ENCODE data around the gene FGF14.
"Not testable (repeated sequence)": the region's sequence is repeated elsewhere in the genome, so short reads cannot be mapped to it uniquely, and the experiment has no call there.

FGF14 gene

DNA sequence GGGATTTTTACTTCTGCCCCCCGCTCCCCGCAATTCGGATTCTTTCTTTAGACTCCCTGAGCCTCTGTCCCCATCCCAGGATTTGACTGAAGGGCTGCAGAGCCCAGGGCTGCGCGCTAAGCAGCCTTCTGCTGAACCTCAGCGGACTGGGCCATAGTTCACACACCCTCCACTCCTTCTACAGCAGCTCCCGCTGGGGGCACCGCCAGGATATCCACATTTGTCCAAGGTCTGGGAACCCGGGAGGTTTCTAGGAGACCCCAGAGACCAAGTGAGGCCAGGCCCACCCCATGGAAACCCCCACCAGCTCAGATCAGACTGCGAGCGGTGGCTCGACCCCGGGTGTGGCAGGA is 486.1 kb downstream of the FGF14 start:
- peak; percentile 48 for DNase-seq

DNA sequence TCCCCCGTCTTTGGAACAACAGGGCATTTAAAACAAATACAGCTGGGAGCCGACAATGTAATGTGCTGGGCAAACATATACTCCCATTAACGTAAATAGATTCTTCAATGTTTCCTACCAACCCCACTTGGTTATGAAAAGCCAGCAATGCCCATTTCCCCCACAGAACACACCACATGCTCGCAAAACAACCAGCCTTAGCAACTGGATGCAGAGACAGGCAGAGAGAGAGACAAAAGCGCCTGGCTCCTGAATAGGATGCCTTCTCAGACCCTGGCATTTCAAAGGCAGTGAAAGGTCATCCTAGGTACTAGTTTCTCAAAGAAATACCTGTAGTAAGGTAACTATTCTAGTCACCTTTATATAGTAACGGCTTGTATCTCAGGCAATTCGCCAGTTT is 486.5 kb downstream of the FGF14 start:
- DNase-seq, result peak; percentile 47

DNA sequence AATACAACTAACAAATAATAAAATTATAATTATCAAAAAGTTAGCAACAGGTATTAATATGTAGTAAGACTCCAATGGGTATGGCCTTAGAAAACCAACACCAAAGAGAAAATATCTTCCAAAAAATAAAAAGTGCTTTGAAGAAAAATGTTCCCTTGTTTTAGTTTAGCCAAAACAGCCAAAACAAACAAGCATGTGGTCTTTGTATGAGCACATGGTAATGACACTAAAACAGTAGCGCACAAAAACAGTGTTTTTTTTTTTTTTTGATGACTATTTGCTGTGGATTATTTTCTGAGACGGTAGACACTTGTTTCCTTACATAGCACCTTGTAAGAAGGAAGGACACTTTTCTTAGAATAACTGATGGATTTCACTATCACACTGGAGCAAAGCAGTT is 490.1 kb downstream of the FGF14 start:
- DNase-seq, result no peak

DNA sequence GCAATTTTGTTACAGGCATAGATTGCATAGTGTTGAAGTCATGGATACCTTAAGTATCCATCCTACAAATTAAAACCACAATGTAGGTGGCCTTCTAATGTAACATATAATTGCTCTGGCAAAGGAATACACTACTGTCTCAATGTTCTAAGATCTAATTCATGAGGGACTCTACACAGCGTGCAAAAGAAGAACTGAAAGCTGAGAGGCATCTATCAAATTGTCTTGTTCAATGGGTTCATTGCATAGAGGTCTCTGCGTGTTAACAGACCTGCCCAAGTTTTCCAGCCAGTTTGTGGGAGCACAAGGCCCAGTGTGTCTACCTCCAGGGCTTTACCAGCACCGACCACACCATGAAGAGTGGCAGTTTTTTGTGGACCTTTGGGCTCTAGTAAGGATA is 498.0 kb downstream of the FGF14 start:
- DNase-seq, result no peak

DNA sequence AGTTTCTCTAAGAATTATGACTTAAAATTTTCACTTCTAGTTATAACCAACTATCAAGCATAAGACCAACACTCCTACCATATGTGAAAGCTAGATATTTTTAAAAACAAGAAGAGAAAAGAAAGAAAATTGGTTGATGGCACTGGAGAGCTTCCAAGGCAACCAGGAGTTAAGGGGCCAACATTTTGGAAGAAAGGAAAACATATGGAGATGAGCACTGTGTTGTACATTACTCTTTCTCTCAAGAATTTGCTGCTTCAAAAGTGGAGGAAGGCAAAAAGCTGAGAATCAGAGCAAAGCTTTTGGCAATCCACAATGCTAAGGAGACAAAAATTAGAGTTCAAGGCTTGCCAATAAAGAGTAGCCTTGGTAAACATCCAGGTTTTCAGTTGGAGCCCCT is 503.2 kb downstream of the FGF14 start:
- DNase-seq, result no peak

DNA sequence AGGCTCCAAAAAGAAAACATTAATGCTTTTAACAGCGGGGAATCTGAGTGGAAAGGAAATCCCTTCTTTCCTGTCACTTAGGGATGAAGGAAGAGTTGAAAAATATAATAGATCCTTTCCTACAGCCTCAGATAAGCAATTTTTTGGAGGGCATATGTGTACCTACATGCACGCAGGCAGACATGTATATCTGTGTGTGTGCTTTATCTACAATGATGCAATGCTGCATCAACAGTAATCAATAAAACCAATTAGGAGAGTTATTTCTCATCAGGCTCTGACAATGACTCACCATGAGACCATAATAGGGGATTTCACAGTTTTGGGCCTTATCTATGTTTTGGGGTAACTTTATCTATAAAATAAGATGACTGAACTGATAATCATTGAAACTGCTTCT is 505.3 kb downstream of the FGF14 start:
- no peak for DNase-seq

DNA sequence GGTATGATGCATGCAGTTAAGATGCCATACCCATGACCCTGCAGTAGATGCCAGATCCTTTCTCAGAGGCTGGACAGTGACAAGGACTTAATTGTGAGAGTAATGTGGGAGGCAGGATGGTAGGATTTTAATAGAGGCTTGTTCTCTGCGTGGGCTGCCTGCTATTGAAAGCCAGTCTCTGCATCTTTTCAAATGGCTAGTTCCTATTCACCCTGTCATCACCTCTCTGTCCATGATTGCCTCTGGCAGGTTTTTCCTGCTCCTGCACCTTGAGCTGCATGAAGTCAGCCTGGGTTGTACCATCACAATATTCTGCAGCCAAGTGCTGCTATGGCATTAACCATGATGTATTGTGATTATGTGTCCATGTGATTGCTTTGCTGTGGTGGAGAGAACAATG is 508.8 kb downstream of the FGF14 start:
- DNase-seq, result no peak

DNA sequence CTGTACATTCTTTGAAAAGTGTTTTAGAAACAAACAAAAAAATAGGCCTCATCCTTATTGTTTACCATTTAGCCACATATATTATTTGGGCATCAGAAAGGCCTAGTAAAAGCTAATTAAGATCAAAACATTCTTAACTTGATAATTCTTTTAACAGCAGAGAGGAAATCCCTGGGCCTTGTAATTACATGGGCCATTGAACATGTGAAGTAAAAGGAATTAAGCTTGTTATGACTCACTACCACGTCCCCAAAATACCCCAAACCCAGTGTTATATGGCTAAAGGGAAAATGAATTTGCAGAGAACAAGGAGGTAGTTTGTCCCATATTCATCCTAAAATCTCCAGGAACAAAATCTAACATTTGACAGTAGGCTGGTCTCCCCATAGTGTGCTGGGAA is 509.6 kb downstream of the FGF14 start:
- DNase-seq, result peak; percentile 57

DNA sequence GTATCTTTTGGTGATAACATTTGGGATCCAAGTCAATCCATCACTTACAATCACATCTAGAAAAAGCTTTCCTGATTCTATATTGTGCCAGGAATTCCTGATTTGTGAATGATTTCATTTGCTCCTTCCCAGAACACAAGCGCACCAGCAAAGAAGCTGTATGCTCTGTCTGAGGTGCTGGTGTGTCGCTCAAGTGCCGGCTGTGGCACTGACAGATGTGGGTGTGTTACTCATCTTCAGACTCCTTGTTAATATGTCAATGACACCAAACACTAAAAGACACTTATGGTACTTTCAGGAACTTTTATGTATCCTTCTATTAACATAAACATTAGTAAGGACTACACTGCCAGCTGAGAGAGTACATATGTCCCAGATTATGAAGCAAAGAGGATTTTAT is 520.3 kb downstream of the FGF14 start:
- DNase-seq, result peak; percentile 10

DNA sequence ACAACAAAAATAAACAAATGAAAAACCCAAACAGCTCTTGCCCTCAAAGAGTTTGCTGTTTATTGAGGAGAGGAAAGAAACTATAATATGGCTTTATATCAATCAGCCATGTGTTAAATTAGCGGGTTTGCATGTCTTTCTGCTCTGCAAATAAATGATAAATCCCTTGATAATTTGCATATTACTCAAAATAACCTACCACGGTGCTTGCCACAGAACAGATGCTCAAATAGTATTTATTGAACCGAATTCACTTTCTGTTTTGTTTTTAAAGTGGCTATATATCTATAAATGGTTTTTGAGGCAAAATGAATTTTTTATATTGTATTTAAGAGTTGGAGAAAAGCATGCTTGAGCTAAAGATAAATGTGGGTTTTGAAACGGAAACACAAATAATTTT is 521.3 kb downstream of the FGF14 start:
- DNase-seq, result no peak

DNA sequence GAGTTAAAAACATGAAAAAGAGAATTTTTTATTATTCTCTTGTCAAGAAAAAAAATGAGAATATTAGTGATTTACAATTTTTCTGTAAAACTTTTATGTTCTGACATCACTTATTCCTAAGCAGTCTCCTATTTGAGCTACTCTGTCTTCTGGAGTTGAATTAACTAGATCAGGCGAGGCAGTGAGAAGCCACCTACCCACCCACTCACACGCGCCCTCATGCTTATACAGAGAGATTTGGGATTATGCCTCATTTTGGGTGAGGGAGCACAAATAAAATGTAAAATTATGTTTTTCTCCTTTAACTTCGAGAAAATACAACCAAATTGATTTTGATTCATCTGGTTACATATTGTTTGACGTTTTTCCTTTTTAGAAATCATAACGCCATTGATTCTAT is 524.9 kb downstream of the FGF14 start:
- no peak for DNase-seq

DNA sequence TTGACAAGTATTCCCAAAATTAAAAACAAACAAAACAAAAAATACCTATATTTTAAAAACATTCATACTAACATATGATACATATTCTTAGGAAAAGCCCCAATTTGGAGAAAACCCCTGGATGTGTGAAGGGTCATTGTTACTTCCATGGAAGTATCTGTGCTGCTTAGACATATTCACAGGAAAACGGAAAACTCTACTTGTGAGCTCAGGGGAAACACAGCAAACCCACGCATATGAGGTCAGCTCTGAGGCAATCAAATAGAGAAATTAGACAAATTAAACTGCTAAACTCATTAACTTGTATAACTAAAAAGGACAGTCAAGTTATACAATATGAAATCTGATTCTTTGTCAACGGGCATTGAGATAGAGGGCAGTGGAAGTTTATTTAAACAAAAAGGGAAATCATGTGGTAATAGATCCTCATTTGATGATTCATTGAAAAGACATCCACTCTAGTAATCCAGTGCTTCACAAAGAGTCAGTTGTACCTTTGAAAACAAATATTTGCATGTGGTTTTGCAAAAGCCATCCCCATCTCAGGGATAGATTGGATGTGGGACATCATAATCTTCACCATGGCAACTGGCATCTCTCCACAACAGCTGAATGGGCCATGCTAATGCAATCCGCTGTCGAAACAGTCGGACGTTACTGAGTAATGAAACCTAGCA is 526.0 kb downstream of the FGF14 start:
- peak; percentile 11 for DNase-seq

DNA sequence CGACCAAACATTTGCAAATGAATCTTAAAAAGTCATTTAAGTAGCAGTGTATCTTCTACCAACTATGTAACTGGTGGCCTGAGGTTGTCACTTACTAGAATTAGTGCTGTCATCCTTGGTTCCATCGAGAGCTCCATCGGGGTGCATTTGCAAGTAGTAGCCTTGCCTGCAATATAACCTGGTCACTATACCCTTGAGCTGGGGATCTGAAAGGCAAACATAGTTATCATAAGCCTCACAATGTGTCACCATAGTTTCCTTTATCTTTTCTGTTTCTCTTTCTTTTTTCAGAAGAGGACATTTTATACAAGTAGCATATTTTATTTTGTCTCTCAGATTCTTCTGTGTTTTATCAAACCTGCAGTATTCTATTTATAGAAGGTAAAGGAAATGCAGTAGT is 526.8 kb downstream of the FGF14 start:
- DNase-seq, result no peak

DNA sequence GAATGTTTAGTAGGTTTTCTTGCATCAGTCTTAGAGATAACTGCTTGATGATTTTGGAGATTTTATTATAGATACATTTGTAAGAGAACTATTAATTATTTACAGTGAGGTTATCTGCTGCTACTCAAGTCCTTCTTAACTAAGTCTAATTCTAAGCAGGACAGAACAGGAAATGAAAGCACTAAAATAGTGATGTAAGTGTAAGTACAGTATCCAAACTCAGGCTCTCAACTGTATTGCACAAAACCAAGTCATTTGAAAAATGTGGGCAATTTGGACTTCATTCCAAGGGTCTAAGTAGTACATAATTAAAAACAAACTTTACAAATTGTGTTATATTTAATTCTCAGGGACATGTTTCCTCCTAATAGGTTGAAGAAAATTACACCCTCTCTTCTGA is 532.3 kb downstream of the FGF14 start:
- DNase-seq, result no peak

DNA sequence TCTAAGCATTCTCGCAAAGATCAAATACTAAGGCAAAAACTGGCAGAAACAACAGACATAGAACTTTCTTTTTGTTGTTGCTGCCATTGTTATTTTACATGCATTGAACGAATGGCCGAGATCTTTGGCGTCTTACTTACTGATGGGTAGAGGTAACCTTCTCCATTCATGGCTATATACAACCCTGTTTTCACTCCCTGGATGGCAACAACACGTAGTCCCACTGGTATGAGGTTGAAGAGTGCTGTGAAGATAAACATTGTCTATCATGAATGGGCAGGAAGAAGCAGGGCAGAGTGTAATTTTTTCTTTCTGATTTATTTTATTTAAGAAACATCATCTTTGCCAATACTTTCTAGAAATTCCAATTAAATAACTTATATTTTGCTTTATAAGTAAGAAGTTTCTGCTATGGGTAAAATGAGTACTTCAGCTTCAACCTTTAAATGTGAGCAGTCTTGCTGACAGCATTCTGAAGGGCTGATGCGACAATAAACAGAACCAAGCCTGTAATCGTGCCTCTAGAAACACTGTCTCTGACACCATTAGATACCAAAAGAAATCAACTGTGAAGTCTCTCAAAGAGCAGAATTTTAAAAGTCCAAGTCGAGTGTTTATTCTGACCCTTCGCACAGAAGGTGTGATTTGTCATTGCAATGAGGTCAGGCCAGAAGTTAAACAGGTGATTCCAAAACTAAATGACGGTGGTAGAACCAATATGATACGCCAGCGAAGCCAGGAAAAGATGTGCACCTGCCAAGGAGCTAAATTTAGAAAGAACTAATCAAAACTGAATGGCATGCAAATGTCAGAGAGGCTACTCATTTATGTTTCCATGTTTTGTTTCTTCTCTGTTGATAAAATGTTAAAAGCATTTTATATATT is 533.0 kb downstream of the FGF14 start:
- DNase-seq, result no peak

DNA sequence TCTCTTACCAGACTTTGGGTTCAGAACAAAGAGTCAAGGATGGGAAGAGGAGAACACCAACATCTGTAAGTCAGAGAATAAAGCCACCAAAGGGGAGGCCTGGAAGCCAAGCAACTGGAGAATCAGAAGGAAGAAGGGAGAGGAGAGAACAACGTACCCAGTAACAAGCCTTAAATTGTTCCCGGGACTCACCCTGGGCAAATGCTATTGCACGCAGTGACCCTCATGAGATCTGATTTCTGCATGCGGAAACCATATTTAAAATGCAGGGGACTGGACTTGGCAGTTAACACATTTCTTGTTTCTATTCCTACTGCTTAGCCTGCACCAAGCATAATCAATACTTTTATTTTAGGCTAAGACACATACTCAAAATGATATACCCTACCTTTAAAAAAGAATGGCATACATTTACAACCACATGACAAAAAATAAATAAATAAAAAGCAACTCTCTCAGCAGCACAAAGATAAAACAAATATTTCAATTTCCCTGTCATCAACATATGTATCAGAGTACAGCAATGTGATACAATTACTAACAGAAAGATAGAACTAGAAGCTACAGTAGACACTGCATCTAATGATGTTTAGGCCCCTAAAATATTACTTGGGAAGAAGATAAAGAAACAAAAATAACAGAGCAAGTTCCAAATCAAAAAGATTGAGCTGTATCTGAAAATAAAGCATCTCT is 534.8 kb downstream of the FGF14 start:
- DNase-seq, result no peak

DNA sequence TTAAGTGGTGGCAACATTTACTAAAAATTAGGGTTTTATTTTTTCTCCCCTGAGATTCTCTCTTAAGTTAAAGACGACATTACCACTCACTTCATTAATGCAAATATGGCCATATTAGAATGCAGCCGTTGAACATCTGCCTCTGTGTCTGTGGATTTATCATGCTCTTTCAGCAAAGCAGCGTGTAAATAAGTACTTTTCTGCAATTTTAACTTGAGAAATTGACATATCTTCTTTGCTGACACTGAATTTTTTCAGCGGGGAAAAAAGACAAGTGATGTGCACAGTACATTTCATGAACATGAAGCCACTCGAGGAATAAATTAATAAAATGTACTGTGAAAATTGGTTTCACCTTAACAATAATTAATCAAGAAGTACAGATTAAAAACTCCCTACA is 543.0 kb downstream of the FGF14 start:
- no peak for DNase-seq

DNA sequence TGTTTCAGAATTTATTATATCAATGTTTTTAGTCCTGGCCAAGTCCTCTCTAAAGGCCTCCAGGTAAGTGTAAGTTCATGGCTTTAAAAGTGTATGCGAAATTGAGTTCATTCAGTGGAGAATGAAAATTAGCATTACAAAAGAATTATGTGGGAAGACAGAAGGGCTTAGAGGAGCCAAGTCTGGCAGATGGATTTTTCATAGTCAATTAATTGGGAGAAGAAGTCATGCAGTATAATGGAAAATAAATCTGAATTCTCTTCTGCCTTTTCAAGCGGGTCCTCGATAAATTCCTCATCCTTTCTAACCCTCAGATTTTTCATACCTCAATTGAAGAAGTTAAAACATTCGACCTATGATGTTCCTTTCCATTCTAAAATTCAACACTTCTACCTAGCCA is 555.1 kb downstream of the FGF14 start:
- no peak for DNase-seq

DNA sequence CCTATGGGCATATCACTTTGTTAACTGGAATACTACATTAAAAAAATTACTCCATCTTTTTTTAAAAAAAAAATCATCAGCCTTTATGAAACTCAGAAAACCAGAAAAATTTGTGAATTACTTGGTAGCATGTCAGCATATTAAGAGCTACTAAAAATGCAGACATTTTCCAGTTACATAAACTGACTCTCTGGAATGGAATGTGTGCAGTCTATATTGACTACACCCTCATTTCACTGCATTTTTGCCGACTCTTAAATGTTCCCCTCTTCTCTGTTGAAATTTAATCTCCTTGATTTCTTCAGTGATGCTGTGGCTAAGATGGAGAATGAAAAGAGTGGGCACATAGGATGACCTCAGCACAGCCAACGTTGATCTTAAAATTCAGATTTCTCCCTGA is 555.6 kb downstream of the FGF14 start:
- no peak for DNase-seq

DNA sequence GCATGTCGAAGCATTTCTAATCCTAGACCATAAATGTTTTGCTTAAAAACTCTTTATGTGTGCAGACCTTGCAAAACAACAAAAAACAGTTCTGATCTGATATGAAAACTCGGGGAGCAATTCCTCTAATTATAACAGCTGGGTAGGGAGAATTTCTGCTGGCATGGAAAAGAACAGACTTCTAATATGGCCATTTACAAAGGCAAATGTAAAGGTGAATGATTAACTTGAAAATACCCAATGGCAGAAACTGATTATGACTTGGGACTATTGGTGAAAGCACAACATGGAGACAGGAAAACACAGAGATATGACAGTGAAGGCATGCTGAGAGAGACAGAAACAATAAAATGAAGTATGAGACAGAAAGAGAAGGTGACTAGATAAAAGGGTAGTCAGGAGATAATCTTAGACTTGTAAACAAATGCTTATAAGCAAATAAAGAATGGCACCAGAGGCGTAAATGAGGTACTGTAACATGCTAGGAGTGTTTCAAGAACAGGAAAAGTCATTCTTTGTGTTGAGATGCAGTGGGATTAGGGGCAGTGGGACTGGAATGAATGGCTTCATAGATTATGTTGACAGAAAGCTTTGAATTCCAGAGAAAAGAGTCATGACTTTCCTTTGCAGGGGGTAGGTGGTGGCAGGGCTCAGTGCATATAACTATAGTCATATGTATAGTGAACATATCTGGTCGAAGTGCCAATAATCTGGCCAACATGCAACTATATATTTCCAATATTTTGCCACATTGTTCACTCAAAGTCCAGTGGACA is 556.4 kb downstream of the FGF14 start:
- no peak for DNase-seq

DNA sequence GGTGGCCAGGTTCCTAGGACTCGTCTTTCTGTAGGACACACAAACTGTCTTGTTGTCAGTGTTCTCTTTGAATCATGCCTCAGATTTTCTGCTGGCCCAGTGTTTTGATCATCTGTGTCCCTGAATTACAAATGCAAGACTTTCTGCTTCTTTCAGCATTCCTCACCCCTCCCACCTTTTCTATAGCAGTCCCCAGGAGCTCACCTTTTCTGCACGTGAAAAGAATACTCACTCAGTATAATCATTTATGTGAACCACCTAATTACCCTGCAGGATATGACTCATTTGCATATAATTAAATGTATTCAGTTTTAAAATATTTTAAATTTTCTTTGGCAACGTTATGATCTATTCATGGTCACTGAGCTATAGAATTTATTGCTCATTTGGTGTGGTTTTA is 560.1 kb downstream of the FGF14 start:
- DNase-seq, result no peak

DNA sequence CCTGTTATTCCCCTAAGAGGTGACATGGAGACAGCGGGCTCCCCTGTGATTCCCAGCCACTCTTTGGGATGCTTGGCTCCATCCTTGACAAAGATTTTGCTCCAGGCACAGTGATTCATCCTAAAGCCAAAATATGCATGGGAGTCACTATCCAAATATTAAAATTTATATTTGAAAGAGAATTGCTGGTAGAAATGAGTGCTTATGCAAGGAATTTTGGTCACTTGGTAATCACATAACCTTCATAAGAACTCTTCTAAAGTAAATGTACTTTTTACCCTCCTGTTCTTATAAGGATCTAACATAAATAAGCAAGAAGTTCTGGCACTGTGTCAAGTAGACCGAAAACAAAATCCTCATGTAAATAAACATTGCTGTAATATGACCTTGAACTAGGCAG is 563.5 kb downstream of the FGF14 start:
- DNase-seq, result no peak

DNA sequence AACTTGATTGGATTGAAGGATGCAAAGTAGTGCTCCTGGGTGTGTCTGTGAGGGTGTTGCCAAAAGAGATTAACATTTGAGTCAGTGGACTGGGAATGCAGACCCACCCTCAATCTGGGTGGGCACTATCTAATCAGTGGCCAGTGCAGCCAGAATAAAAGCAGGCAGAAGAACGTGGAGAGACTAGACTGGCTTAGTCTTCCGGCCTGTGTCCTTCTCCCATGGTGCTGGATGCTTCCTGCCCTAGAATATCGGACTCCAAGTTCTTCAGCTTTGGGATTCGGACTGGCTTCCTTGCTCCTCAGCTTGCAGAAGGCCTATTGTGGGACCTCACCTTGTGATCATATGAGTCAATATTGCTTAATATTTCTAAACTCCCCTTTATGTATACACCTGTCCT is 564.1 kb downstream of the FGF14 start:
- not testable (repeated sequence) for DNase-seq

Data from NCI-H82 (cell line).